H1 (cell line): ENCODE data around the gene TAMM41. TPM values are rescaled to one million over a fixed set of nuclear protein-coding genes. Genes with fewer than 3 reads are reported as not detected.

Source experiments
- CTCF ChIA-PET: fragments of 300-600 bp; sonication (Branson Sonifier 250); formaldehyde crosslinking; loops from one replicate; lab custom pipeline; 2021; ENCODE audit not compliant: partially characterized antibody; lab: Charles Lee
- POLR2A ChIA-PET: fragments of 300-600 bp; sonication (Branson Sonifier 250); formaldehyde crosslinking; loops from one replicate; lab custom pipeline; 2021; ENCODE audit warnings: inconsistent platforms; ENCODE audit not compliant: partially characterized antibody; lab: Charles Lee
- DNase-seq, 2 experiments: peaks; one replicate each; pipeline versions ENCODE4 v3.0.0 to v3.0.0-alpha.2; 2010 to 2022; ENCODE audit warnings: low spot score in 2 of 2, low read depth in 1 of 2, mixed read lengths in 1 of 2
- FAIRE-seq: peaks from 2 replicates; lab custom pipeline; 2011; peaks lifted over from hg19 to GRCh38; lab: Jason Lieb, UNC
- H2AFZ ChIP-seq: 2 replicates; pipeline ENCODE4 v1.8.1; 2012; ENCODE audit warnings: low read length, inconsistent platforms
- H2AK5ac ChIP-seq: 2 replicates; pipeline ENCODE4 v1.6.1; 2013; ENCODE audit warnings: low read depth, low read length
- H2BK120ac ChIP-seq: replicated peaks from 2 replicates; pipeline ENCODE3; 2013; ENCODE audit warnings: low read depth, low read length, inconsistent platforms
- H2BK12ac ChIP-seq: 2 replicates; pipeline ENCODE4 v1.6.1; 2013; ENCODE audit warnings: low read depth, low read length
- H2BK15ac ChIP-seq: 2 replicates; pipeline ENCODE4 v1.6.1; 2013; ENCODE audit warnings: low read length
- H2BK20ac ChIP-seq: 2 replicates; pipeline ENCODE4 v1.6.1; 2013; ENCODE audit warnings: low read length
- H2BK5ac ChIP-seq: 2 replicates; pipeline ENCODE4 v1.6.1; 2013; ENCODE audit warnings: low read depth, low read length
- H3K14ac ChIP-seq: 2 replicates; pipeline ENCODE4 v1.6.1; 2013; ENCODE audit warnings: inconsistent platforms; ENCODE audit not compliant: insufficient read length
- H3K18ac ChIP-seq: 2 replicates; pipeline ENCODE4 v1.6.1; 2013; ENCODE audit warnings: low read length; ENCODE audit errors: extremely low read depth
- H3K23ac ChIP-seq: 2 replicates; pipeline ENCODE4 v1.6.1; 2013; ENCODE audit warnings: inconsistent platforms; ENCODE audit not compliant: insufficient read length
- H3K23me2 ChIP-seq: 2 replicates; pipeline ENCODE4 v1.6.1; 2013; ENCODE audit warnings: low read depth, low read length
- H3K27ac ChIP-seq: 2 replicates; pipeline ENCODE4 v1.6.1; 2011; ENCODE audit warnings: low read depth, low read length, inconsistent platforms
- H3K27me3 ChIP-seq, 4 experiments: replicated peaks in 1 of 4; 1 replicate in 1 of 4; 2 replicates in 3 of 4; pipeline versions ENCODE4 v1.6.1 to v1.8.1; 2011 to 2013; ENCODE audit warnings: low read length in 3 of 4, mild to moderate bottlenecking in 3 of 4, inconsistent platforms in 2 of 4, mixed read lengths in 2 of 4, moderate library complexity in 1 of 4; ENCODE audit not compliant: control insufficient read depth in 3 of 4, insufficient read depth in 3 of 4; ENCODE audit errors: extremely low read depth in 1 of 4
- H3K36me3 ChIP-seq, 4 experiments: 2 replicates each; pipeline versions ENCODE4 v1.6.1 to v1.8.1; 2011 to 2013; ENCODE audit warnings: mild to moderate bottlenecking in 4 of 4, low read length in 3 of 4, moderate library complexity in 2 of 4, control low read depth in 1 of 4, inconsistent platforms in 1 of 4; ENCODE audit not compliant: insufficient read depth in 4 of 4, control insufficient read depth in 2 of 4
- H3K4ac ChIP-seq: replicated peaks from 2 replicates; pipeline ENCODE3; 2013; ENCODE audit warnings: low read length, low read depth, mixed read lengths, inconsistent platforms; ENCODE audit not compliant: insufficient read length
- H3K4me1 ChIP-seq, 4 experiments: replicated peaks in 1 of 4; 1 replicate in 1 of 4; 2 replicates in 3 of 4; pipeline versions ENCODE4 v1.6.1 to v1.8.1; 2011 to 2013; ENCODE audit warnings: low read length in 3 of 4, inconsistent platforms in 2 of 4, mixed read lengths in 1 of 4; ENCODE audit not compliant: insufficient read depth in 4 of 4, control insufficient read depth in 3 of 4
- H3K4me2 ChIP-seq, 2 experiments: 2 replicates each; pipeline versions ENCODE4 v1.6.1 to v1.8.1; 2011 to 2013; ENCODE audit warnings: low read depth in 2 of 2, low read length in 2 of 2, control low read depth in 1 of 2, inconsistent platforms in 1 of 2, mild to moderate bottlenecking in 1 of 2; ENCODE audit not compliant: insufficient read depth in 1 of 2
- H3K4me3 ChIP-seq, 4 experiments: fragments of 200-600, 300-600 bp in 1 of 4; sonication (generic), shearing (Covaris generic), sonication (Bioruptor Twin) in 1 of 4; 2 replicates each; pipeline versions ENCODE4 v1.5.1 to v1.8.1; 2011 to 2016; ENCODE audit warnings: low read length in 4 of 4, low read depth in 3 of 4, control low read depth in 2 of 4, inconsistent platforms in 2 of 4, mild to moderate bottlenecking in 2 of 4, mixed read lengths in 1 of 4, moderate library complexity in 1 of 4; ENCODE audit not compliant: insufficient read depth in 2 of 4; ENCODE audit errors: extremely low read depth in 1 of 4
- H3K56ac ChIP-seq: replicated peaks from 2 replicates; pipeline ENCODE3; 2013; ENCODE audit warnings: low read depth, mild to moderate bottlenecking, mixed read lengths, low read length, inconsistent platforms; ENCODE audit not compliant: insufficient read length
- H3K79me1 ChIP-seq: 2 replicates; pipeline ENCODE4 v1.6.1; 2013; ENCODE audit warnings: low read depth, low read length, control low read depth
- H3K79me2 ChIP-seq, 2 experiments: 2 replicates each; pipeline versions ENCODE4 v1.6.1 to v1.8.1; 2012 to 2013; ENCODE audit warnings: low read length in 2 of 2, mild to moderate bottlenecking in 2 of 2, inconsistent platforms in 1 of 2; ENCODE audit not compliant: insufficient read depth in 2 of 2, control insufficient read depth in 1 of 2
- H3K9ac ChIP-seq, 4 experiments: replicated peaks in 1 of 4; 1 replicate in 1 of 4; 2 replicates in 3 of 4; pipeline versions ENCODE4 v1.6.1 to v1.8.1; 2011 to 2013; ENCODE audit warnings: low read depth in 3 of 4, low read length in 3 of 4, control low read depth in 2 of 4, mild to moderate bottlenecking in 2 of 4, moderate library complexity in 2 of 4, inconsistent platforms in 1 of 4; ENCODE audit errors: extremely low read depth in 1 of 4
- H3K9me3 ChIP-seq, 2 experiments: 2 replicates each; pipeline versions ENCODE4 v1.6.1 to v1.8.1; 2012 to 2013; ENCODE audit warnings: mild to moderate bottlenecking in 2 of 2, moderate library complexity in 2 of 2, control low read depth in 1 of 2, inconsistent platforms in 1 of 2, low read depth in 1 of 2, low read length in 1 of 2, mixed read lengths in 1 of 2; ENCODE audit not compliant: insufficient read depth in 2 of 2
- H4K20me1 ChIP-seq, 2 experiments: replicated peaks in 1 of 2; 2 replicates each; pipeline versions ENCODE3 to v1.8.1; 2011 to 2013; ENCODE audit warnings: inconsistent platforms in 2 of 2, low read length in 2 of 2, mild to moderate bottlenecking in 1 of 2; ENCODE audit not compliant: insufficient read depth in 2 of 2, control insufficient read depth in 1 of 2
- H4K5ac ChIP-seq: 2 replicates; pipeline ENCODE4 v1.6.1; 2013; ENCODE audit warnings: low read length, low read depth, mixed read lengths, inconsistent platforms; ENCODE audit not compliant: insufficient read length
- H4K8ac ChIP-seq: 2 replicates; pipeline ENCODE4 v1.8.0; 2013; ENCODE audit warnings: mild to moderate bottlenecking, moderate library complexity, low read length, inconsistent platforms; ENCODE audit not compliant: insufficient read depth; ENCODE audit errors: extremely low read depth
- H4K91ac ChIP-seq: replicated peaks from 2 replicates; pipeline ENCODE3; 2013; ENCODE audit warnings: low read length, mixed read lengths, inconsistent platforms; ENCODE audit not compliant: insufficient read length
- GABPA ChIP-seq: IDR thresholded peaks from 2 replicates; pipeline ENCODE4 v1.6.1; 2011; ENCODE audit warnings: mild to moderate bottlenecking, low read length, moderate library complexity, borderline replicate concordance; ENCODE audit not compliant: insufficient read depth
- JUND ChIP-seq: IDR thresholded peaks from 2 replicates; pipeline ENCODE4 v1.6.1; 2011; ENCODE audit warnings: mild to moderate bottlenecking, improper control_type of control experiment, low read length
- KDM4A ChIP-seq: IDR thresholded peaks from one replicate; pipeline ENCODE4 v1.7.1; 2012; ENCODE audit warnings: low read depth, mild to moderate bottlenecking, moderate library complexity, low read length, inconsistent platforms; ENCODE audit not compliant: severe bottlenecking
- KDM5A ChIP-seq: fragments of 200-600 bp; IDR thresholded peaks from 2 replicates; pipeline ENCODE4 v1.7.1; 2012; ENCODE audit warnings: mild to moderate bottlenecking, low read length, inconsistent platforms, mixed read lengths
- RNF2 ChIP-seq: fragments of 200-900, 300-1000 bp; sonication (generic); IDR thresholded peaks from 2 replicates; pipeline ENCODE4 v1.7.1; 2016; ENCODE audit warnings: borderline replicate concordance, low read depth, mild to moderate bottlenecking, antibody characterized with exemption, low read length; ENCODE audit not compliant: poor library complexity, severe bottlenecking; ENCODE audit errors: missing control alignments
- SP2 ChIP-seq: IDR thresholded peaks from 2 replicates; pipeline ENCODE4 v1.6.1; 2012; ENCODE audit warnings: mild to moderate bottlenecking, low read length, inconsistent platforms
- SRF ChIP-seq: IDR thresholded peaks from 2 replicates; pipeline ENCODE4 v1.6.1; 2011; ENCODE audit warnings: mild to moderate bottlenecking, low read depth, low read length, moderate library complexity
- SUZ12 ChIP-seq: fragments of 200-600 bp; sonication (generic); IDR thresholded peaks from 2 replicates; pipeline ENCODE4 v1.6.1; 2012; ENCODE audit warnings: mild to moderate bottlenecking, inconsistent platforms, low read length, moderate library complexity, mixed read lengths
- WGBS, 2 experiments: shearing (Covaris generic) in 1 of 2; methylation state at CpG; one replicate each; pipeline versions ENCODE4 v1.1.6 to v1.1.7; 2013 to 2015; ENCODE audit warnings: low lambda C conversion rate in 2 of 2, mixed read lengths in 2 of 2, inconsistent platforms in 1 of 2, low coverage in 1 of 2, missing lambda C conversion rate in 1 of 2; ENCODE audit not compliant: insufficient replicate concordance in 2 of 2, insufficient coverage in 1 of 2, insufficient read length in 1 of 2; ENCODE audit errors: extremely low coverage in 1 of 2, missing lambda C conversion rate in 1 of 2; 5-methylcytosine and 5-hydroxymethylcytosine counted together
- polyA plus RNA-seq, 7 experiments: library from polyadenylated mRNA; depleted of rRNA in 3 of 7; stranded (reverse) in 5 of 7; unstranded in 2 of 7; fragments of >200 nt in 5 of 7; fragments of 200-250 nt in 2 of 7; gene quantifications; 1 replicate in 5 of 7; 2 replicates in 1 of 7; 4 replicates in 1 of 7; pipeline versions ENCODE4 v1.2.1 to v1.2.3, GENCODE V29; 2011 to 2013; ENCODE audit warnings: missing spikeins in 2 of 7, mixed read lengths in 2 of 7
- total RNA-seq: library from RNA; stranded (reverse); fragmentation: NEBNext Ultra II Directional; extraction: Animal tissue kit (Norgen Biotek cat#: 25700); gene quantifications from 2 replicates; pipeline ENCODE4 v1.2.1, GENCODE V29; 2021
- TF ChIP-seq, protein P1 (sequence below): IDR thresholded peaks from 2 replicates; pipeline ENCODE4 v1.6.1; 2012; ENCODE audit warnings: inconsistent platforms

The TAMM41 gene
- total and polyA plus RNA-seq, 2 of the 8 experiments (the other 6 are each of a cell fraction or from before 2014, with no cell fraction given): 16.9 to 22.5 TPM

DNA sequence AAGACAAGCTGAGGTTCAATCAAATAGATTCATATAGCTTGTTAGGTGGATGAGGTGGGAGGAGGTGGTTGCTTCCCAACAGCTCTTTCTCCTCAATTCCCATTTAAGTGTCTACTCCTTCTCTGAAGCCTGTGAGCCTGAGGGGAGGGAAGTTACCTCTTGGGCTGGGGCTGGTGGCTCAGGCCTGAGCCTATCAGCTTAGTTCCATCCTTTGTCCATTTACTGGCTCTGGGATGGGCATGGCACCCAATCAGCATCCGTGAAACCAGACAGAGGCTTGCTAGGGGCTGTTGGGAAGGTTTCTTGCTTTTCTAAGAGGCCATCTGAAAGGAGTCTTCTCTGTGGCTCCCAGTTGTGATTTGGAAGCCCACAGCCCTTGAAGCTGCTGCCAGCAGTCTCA lies 57.3 kb downstream of the TAMM41 start:
- no peak overlapping the region for H3K9ac ChIP-seq
- no peaks in the 10 kb centered on the region for H3K23me2 ChIP-seq
- no peaks in the 10 kb centered on the region for H4K20me1 ChIP-seq
- H2BK5ac ChIP-seq: no peak overlapping the region
- no peak for DNase-seq
- H3K18ac ChIP-seq: no peak overlapping the region
- TF ChIP-seq, protein P1, sequence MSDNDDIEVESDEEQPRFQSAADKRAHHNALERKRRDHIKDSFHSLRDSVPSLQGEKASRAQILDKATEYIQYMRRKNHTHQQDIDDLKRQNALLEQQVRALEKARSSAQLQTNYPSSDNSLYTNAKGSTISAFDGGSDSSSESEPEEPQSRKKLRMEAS: no peak
- TF ChIP-seq SUZ12: no peak
- TF ChIP-seq SP2: no peak
- TF ChIP-seq RNF2: no peak
- no peak for TF ChIP-seq KDM4A
- TF ChIP-seq SRF: no peak
- TF ChIP-seq JUND: no peak
- no peak for TF ChIP-seq KDM5A
- no peak for TF ChIP-seq GABPA
- H2AK5ac ChIP-seq: no peak overlapping the region
- H3K9me3 ChIP-seq: no peaks in the 10 kb centered on the region
- H3K79me2 ChIP-seq: no peaks in the 10 kb centered on the region
- H3K4me2 ChIP-seq: no peak overlapping the region
- POLR2A ChIA-PET: interaction anchor here (0.5 kb wide), 1 partner anchor 271 kb away, joined by 3 read pairs; no protein-coding TSS in a partner anchor
- H4K91ac ChIP-seq: no peak overlapping the region
- no peak overlapping the region for H3K56ac ChIP-seq
- FAIRE-seq: no peak
- H4K5ac ChIP-seq: no peak overlapping the region
- H3K23ac ChIP-seq: no peak overlapping the region
- H2BK120ac ChIP-seq: no peak overlapping the region
- H4K8ac ChIP-seq: no peak overlapping the region
- no peak overlapping the region for H3K27ac ChIP-seq
- H3K4me1 ChIP-seq: no peaks in the 10 kb centered on the region
- H2BK15ac ChIP-seq: no peak overlapping the region
- no peak overlapping the region for H3K4ac ChIP-seq
- CTCF ChIA-PET: interaction anchor here (1.0 to 1.5 kb wide), 4 partner anchors 10 to 16 kb away, joined by 3 to 8 read pairs (median 5); no protein-coding TSS in a partner anchor
- WGBS, 2 experiments: 87% methylated on average over 1 of the region's 1 CpG; no CpG with 5 or more reads in 1 of the 2 experiments
- H2BK12ac ChIP-seq: no peak overlapping the region
- H3K27me3 ChIP-seq: no peaks in the 10 kb centered on the region
- H3K14ac ChIP-seq: no peak overlapping the region
- no peaks in the 10 kb centered on the region for H3K79me1 ChIP-seq
- no peak overlapping the region for H2AFZ ChIP-seq
- peaks cover 2 to 12% (median 5%) of the 10 kb centered on the region in 4 experiments; a peak in 6 of 8 replicates for H3K36me3 ChIP-seq
- H2BK20ac ChIP-seq: no peak overlapping the region
- H3K4me3 ChIP-seq: no peak overlapping the region
